Measurements from ENCODE around the gene DOCK8.

DOCK8 gene

GRCh38 chr9:468766-469426 is 254.2 kb downstream of the DOCK8 start:
- no peak for DNase-seq

GRCh38 chr9:469672-470551 is 255.2 kb downstream of the DOCK8 start:
- DNase-seq = peak; percentile 92

- peak; percentile 56 for DNase-seq
These were observed 256.0 kb downstream of the DOCK8 start for GRCh38 chr9:470552-471194.

GRCh38 chr9:471320-471719 is 256.7 kb downstream of the DOCK8 start:
- no peak for DNase-seq

- DNase-seq = no peak
These were observed 257.9 kb downstream of the DOCK8 start for GRCh38 chr9:472479-473075.

- DNase-seq = no peak
These were observed 262.5 kb downstream of the DOCK8 start for GRCh38 chr9:477193-477592.

GRCh38 chr9:479304-479970 is 264.8 kb downstream of the DOCK8 start:
- no peak for DNase-seq

GRCh38 chr9:479971-480350 is 265.3 kb downstream of the DOCK8 start:
- DNase-seq = no peak

GRCh38 chr9:482739-483138 is 268.1 kb downstream of the DOCK8 start:
- DNase-seq = no peak

GRCh38 chr9:486156-486555 is 271.5 kb downstream of the DOCK8 start:
- no peak for DNase-seq

- DNase-seq = no peak
These were observed 272.8 kb downstream of the DOCK8 start for GRCh38 chr9:487429-487828.

- no peak for DNase-seq
These were observed 273.8 kb downstream of the DOCK8 start for GRCh38 chr9:488448-488847.

- DNase-seq = no peak
These were observed 274.8 kb downstream of the DOCK8 start for GRCh38 chr9:489198-490197.

- no peak for DNase-seq
These were observed 280.1 kb downstream of the DOCK8 start for GRCh38 chr9:494764-495163.

GRCh38 chr9:495739-496138 is 281.1 kb downstream of the DOCK8 start:
- DNase-seq = no peak

GRCh38 chr9:503326-503725 is 288.7 kb downstream of the DOCK8 start:
- peak; percentile 29 for DNase-seq

- DNase-seq = peak; percentile 69
These were observed 289.5 kb downstream of the DOCK8 start, which contains the start of gene KANK1 for GRCh38 chr9:503881-504852. Gene KANK1 (plus strand): TSS chr9:504695.

GRCh38 chr9:504921-505740 is 290.5 kb downstream of the DOCK8 start:
- DNase-seq = no peak

- DNase-seq = no peak
These were observed 291.0 kb downstream of the DOCK8 start for GRCh38 chr9:505741-506059.

- DNase-seq = no peak
These were observed 291.6 kb downstream of the DOCK8 start for GRCh38 chr9:506281-506680.

Data from NCI-H1105 treated with DMSO at 0.1 percent for 48 hours (cell line).